GM21737 (cell line): Measurements from ENCODE around the gene KCND2.

Experiments
- ATAC-seq: cut with Tn5 transposase; IDR thresholded peaks from one replicate; pipeline ENCODE4 v1.9.1; 2021; ENCODE audit warnings: mild to moderate bottlenecking, moderate library complexity; ENCODE audit not compliant: unreplicated experiment

Gene KCND2

DNA sequence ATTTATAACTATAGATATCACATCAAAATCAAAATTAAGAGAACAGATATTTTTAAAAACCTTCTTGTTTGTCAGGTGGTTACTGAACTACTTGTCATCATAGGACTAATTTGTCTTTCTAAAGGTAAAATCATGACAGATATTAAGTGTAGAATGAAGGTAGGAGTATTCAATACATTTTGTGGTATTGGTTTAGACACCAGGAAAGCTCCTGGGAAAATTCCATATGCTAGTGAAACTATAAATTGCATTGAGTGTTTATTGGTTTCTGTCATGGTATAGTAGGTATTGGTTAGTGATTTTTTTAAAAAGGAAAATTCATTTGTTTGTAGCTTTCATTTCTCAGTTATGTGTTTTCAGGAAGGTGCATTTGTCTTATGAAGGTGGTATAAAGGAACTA, 132.7 kb downstream of the KCND2 start:
- no peak for ATAC-seq

DNA sequence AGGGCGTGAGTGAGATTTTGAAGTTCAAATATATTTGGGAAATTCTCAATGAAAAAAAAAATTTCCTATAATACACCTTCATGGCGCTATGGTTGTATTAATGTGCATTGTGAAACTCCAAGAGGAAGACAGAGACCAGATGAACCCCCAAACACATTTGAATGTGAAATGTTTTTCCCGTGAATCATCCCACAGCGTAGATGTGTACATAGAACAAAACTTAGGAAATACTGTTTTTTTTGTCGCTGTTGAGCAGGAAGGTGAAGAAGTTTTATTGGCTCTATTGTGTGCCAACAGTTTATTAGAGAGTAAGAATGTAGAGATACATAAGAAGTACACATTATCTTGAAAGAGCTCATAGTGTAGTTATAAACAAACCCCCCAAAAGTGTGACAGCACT, 134.0 kb downstream of the KCND2 start:
- ATAC-seq, result no peak

DNA sequence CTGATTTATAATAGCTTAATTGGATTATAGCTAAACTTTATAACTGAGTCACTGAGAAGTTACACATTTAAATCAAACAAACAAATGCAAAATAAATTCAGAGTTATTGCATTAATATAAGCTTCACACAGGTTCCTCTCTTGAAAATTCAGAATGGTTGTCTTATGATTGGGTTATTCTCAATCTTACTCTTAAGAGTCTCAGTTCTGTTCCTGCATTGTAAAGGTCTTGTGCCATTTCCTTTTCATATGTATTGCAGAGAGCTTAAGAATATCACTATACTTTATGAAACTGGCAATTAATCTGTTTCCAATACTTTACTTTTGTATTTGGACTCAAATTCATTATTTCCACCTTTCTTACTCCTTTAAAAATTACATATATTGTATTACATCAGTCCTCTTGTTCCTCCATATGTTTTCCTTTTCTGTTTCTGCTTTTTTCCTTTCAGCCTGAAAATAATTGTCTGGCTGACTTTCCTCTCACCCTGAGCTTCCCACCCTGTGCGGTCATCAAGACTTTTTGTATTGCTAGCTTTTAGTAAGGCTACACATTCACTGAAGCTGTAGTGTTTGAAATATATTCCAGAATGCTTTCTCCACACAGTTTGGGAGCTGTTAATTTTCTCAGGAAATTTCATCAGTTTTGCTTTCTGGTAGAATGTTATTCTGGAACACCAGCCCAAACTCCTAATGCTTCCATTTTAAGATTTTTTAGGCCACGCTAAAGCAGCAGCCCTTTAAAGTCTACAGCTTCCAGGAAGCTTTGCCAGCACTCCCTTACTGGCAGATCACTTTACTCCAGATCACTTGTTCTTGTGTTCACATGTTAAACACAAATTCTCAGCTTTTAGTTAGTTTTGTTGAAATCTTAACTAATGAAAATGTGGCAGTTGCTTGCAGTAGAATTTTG, 139.4 kb downstream of the KCND2 start:
- ATAC-seq, result peak; percentile 59

- no peak for ATAC-seq
Measured at GRCh38 chr7:120413164-120413563, 140.2 kb downstream of the KCND2 start.

GRCh38 chr7:120417244-120417979, 144.4 kb downstream of the KCND2 start:
- no peak for ATAC-seq

DNA sequence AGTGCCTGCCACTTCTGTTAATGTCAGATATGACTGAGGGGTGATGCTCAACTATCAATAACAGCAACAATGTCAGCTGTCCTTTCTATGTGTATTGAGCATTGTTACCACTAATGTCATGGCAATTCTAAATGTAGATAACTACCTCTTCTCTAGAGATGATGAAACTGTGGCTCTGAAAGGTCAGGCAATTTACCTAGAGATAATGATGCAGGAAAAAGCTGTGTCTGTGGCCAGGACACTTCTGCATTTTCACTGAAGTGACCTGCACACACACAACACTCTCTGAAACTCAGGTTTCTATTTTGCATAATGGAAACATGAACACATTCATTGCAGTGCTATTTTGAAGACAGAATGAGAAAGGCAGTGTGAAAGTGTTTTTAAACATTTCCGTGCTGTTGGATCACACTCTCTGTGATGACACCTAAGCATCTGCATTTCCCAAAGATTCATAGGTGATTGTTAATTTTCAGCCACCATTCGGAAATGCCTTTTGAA, 148.2 kb downstream of the KCND2 start:
- peak; percentile 94 for ATAC-seq

DNA sequence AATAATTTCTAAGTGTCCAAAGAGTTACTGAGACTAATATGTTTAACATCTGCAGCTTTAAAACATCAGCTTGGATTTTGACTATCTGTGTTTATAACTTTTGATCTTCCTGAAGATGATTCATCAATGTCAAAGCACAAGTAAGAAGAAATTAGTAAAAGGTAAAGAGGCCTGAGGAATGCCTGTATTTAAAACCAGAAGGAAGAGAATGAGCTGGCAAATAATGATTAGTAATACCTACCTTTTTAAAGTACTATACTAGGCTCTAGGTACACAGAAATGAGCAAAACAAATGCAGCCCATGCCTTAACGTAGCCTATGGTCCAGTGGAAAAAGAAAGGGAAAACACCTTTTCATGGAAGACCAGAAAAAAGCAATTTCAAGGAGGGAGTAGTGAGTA, 158.0 kb downstream of the KCND2 start:
- no peak for ATAC-seq

GRCh38 chr7:120436487-120437060, 163.6 kb downstream of the KCND2 start:
- no peak for ATAC-seq

DNA sequence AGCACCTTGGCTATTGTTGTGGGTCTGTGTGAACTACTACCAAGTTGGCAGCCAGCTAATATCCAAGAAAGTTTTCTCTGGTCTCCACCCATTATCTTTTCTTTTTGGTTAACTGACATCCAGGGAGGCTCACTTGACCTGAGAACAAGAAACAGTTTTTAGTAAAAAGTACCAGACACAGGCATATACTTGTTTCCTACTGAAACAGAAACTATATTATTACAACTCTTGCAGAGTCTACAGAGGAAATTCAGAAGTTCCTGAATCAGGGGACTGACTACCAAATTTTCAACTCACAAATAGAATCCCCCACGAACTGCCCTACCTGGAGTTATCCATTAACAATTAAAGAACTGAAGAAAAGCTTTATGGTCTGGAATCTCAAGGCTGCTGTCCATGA, 168.9 kb downstream of the KCND2 start:
- peak; percentile 96 for ATAC-seq

GRCh38 chr7:120442838-120443237, 169.9 kb downstream of the KCND2 start:
- no peak for ATAC-seq

- ATAC-seq, result no peak
Measured at GRCh38 chr7:120444650-120445049, 171.7 kb downstream of the KCND2 start.

DNA sequence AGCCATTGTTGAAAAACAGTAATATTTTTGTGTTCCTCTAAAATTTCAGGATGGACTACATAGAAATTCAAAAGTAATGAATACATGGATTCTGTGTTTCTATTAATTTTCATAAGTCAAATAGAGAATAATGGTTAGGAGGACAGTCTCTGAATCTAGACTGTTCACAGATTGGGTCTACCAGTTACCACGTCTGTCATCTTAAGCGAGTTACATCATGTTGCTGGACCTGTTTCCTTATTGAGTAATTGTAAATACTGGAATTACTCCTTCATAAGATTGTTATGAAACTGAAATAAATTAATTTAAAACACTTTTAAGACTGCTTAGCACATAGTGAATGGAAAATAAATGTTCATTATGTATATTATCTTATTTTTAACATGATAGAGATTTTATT, 172.3 kb downstream of the KCND2 start:
- ATAC-seq, result no peak

GRCh38 chr7:120452665-120453064, 179.7 kb downstream of the KCND2 start:
- ATAC-seq, result no peak

GRCh38 chr7:120456699-120457098, 183.7 kb downstream of the KCND2 start:
- ATAC-seq, result no peak

DNA sequence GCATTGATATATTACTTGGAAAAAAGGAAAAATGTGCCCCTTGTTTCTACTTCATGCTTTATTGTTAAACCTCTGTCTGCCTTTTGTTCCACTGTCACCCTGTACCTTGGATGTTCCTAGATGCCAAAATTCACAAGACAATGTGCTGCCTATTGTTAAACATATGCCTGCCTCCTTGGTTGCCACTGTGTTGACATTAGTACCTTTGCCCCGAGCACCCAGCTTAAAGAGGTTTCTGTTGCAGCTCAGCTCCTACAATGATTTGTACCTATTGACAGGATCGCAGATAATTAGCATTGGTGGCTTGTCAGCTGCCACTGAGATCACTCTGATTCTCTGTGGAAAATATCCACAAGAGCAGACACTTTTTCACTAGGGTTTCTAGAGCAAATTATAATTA, 188.0 kb downstream of the KCND2 start:
- no peak for ATAC-seq

DNA sequence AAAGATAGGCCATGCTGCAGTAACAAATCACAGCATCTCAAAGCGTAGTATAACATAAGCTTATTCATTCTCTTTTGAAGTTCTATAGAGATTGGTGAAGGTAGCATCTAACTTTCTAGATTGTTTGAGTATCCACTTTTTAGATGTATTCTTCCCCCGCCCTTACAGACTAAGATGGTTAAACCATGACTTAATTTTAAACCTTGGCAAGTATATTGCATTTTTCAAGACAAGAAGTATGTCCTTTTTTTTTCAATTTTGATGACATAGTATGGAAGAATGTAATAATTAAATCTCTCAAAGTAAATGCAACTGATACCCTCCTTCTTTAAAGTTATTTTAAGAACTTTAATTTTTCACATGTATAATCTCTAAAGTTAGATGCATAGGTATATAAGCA, 190.0 kb downstream of the KCND2 start:
- no peak for ATAC-seq

DNA sequence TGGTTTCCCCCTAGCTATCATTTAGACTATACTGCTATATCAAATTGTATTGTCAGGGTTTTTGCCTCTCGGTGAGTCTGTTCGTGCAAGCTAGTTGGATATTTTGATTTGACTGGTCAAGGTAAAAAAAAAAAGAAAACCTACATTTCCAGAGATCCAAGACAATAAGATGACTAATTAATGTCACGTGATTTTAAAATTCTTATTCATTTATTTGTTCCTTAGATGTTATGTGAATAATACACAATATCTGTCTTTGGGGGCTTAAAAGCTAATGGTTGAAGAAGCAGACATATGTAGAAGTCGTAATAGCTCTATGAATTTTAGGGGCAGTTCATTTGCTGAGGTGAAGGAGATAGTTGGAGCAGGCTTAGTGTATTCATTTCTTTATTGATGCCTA, 191.1 kb downstream of the KCND2 start:
- no peak for ATAC-seq

DNA sequence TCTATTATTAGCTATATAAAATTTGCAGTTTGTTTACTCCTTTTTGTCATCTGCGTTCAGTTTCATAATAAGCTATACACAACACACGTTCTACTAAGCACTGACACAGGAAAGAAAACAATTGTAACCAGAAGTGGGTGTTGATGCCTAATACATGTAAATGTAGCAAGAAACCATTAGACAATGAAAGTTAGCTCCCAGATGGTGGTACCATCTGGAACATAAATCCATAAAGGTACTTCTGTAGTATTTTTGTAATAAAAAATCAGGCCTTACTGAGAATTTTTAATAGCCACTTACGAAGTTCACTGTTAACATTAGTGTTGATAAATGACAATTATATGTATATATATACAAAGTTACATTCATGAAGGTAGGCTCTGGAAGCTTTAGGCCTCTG, 194.7 kb downstream of the KCND2 start:
- ATAC-seq, result no peak

DNA sequence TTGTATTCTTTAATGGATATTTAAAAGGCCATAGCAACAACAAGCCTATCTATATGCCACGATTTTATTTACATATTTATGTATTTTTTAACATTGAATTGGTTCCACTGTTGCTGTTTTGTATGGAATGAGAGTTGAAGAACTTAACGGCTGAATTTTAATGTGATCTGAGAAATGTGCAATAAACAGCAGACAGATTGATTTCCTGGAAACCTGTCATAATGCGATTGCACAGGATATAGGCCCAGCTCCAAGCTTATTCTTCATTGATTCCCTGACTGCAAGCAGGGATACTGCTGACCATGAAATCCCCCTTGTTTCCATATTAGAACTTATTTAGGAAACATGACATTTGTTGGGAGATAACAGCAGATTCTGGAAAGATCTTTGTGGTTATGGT, 195.6 kb downstream of the KCND2 start:
- ATAC-seq, result no peak

DNA sequence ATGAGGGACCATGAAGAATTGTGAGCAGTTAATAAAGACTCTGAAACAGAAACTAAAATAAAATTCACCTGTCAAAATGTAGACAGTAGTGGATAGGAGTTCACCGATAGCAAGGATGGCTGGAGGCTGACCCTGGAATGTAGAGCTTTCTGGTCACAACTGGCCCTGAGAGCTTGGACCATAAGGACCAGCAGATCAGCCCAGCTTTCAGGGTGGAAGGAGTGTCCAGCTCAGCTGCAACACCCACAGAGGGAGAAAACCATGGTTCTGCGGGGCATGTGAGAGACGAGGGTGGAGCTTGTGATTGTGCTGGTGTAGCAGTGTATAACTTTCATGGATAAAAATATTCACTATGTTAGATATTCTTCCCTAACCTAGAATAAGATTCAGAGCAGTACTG, 199.9 kb downstream of the KCND2 start:
- no peak for ATAC-seq

DNA sequence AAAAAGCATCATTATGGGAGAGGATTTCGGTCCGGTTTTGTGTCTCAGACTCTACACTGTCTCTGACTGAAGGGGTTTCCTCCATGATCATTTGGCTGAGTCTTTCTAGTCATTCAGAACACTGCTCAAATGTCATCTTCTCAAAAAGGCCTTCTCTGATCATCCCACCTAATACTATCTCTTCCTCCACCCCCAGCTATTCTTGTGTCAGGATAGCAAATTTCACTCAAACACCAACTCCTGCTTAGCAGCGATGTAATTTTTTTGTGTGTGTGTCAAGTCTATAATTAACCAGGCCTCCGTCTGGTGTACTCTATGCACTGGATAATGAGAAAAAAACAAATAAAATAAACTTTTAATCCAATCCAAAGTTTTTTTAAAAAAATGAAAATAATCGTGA, 200.4 kb downstream of the KCND2 start:
- no peak for ATAC-seq

DNA sequence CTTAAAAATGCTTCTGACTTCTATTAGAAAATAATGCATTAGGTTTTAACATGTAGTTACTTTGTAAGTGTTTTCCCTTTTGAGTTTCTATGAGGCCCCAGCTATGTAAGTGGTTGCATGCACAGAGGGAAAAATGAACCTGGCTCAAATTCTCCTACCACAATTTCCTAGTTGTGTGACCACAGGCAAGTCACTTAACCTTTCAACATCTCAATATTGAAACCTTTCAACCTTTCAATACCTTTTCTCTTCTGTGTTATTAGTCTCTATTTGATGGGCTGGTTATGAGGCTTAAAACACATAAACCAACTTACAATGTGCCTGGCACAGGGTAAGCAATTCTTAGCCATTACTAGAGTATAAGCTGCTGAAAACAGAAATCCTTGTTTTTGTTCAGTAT, 203.0 kb downstream of the KCND2 start:
- ATAC-seq, result peak; percentile 71
